GM12878 (cell line): ENCODE measurements around the gene PAIP2. TPM values are rescaled to one million over a fixed set of nuclear protein-coding genes. Genes with fewer than 3 reads are reported as not detected.

Experiments used
- ATAC-seq: fragments of 200-7000 bp; cut with Tn5 transposase; 3 replicates; pipeline ENCODE4 v1.9.1; 2020; ENCODE audit warnings: mild to moderate bottlenecking, moderate library complexity
- Bru-seq: library from RNA; stranded (reverse); fragments of 400-500 nt; gene quantifications from one replicate; lab custom pipeline; 2021; lab: Mats Ljungman, UMichigan
- BruChase-seq, 2 experiments: library from RNA; stranded (reverse); fragments of 400-500 nt; gene quantifications; one replicate each; lab custom pipeline; 2021; lab: Mats Ljungman, UMichigan
- BruUV-seq: library from RNA; stranded (reverse); fragments of 400-500 nt; replicated peaks from 2 replicates; lab custom pipeline; 2021; lab: Mats Ljungman, UMichigan
- CTCF ChIA-PET: fragments of 300-600 bp; sonication (Branson Sonifier 250); formaldehyde crosslinking; extraction: SDS; loops from one replicate; lab custom pipeline; 2021; ENCODE audit warnings: inconsistent platforms; lab: Yijun Ruan, JAX
- POLR2A ChIA-PET: fragments of 350-600 bp; formaldehyde crosslinking; extraction: SDS; loops from one replicate; lab custom pipeline; 2021; ENCODE audit warnings: inconsistent platforms; lab: Charles Lee
- RAD21 ChIA-PET: fragments of 300-600 bp; sonication (Branson Sonifier 250); formaldehyde crosslinking; loops from one replicate; lab custom pipeline; 2023; ENCODE audit warnings: antibody characterized with exemption; ENCODE audit not compliant: unreplicated experiment; lab: Charles Lee
- SMC1A ChIA-PET: fragments of 300-600 bp; sonication (Branson Sonifier 250); formaldehyde crosslinking; loops from one replicate; lab custom pipeline; 2023; ENCODE audit not compliant: unreplicated experiment, uncharacterized antibody; lab: Charles Lee
- DNase-seq: peaks from one replicate; pipeline ENCODE4 v3.0.0-alpha.2; 2011; ENCODE audit warnings: low read depth, low spot score
- FAIRE-seq: peaks from 3 replicates; lab custom pipeline; 2011; peaks lifted over from hg19 to GRCh38; lab: Jason Lieb, UNC
- H2AFZ ChIP-seq: 2 replicates; pipeline ENCODE4 v1.6.0; 2011; ENCODE audit warnings: low read depth, low read length, control low read depth; ENCODE audit not compliant: control insufficient read depth
- H3K27ac ChIP-seq: 2 replicates; pipeline ENCODE4 v1.5.1; 2011; ENCODE audit warnings: control low read depth; ENCODE audit not compliant: control insufficient read depth, insufficient read depth
- H3K27me3 ChIP-seq, 2 experiments: replicated peaks in 1 of 2; 2 replicates each; pipeline versions ENCODE4 v1.6.0 to v1.6.1; 2011; ENCODE audit warnings: low read length in 1 of 2; ENCODE audit not compliant: control insufficient read depth in 2 of 2, insufficient read depth in 2 of 2
- H3K36me3 ChIP-seq, 2 experiments: 2 replicates each; pipeline ENCODE4 v1.5.1; 2011; ENCODE audit warnings: low read length in 1 of 2; ENCODE audit not compliant: control insufficient read depth in 2 of 2, insufficient read depth in 2 of 2
- H3K4me1 ChIP-seq: 2 replicates; pipeline ENCODE4 v1.6.1; 2011; ENCODE audit warnings: mild to moderate bottlenecking, low read length, moderate library complexity, mixed read lengths; ENCODE audit not compliant: control insufficient read depth, insufficient read depth
- H3K4me2 ChIP-seq: 2 replicates; pipeline ENCODE4 v1.6.0; 2011; ENCODE audit warnings: control low read depth; ENCODE audit not compliant: control insufficient read depth, insufficient read depth
- H3K4me3 ChIP-seq: fragments of 200-600 bp; sonication (generic); 2 replicates; pipeline ENCODE4 v1.5.1; 2016
- H3K79me2 ChIP-seq: 2 replicates; pipeline ENCODE4 v1.6.0; 2011; ENCODE audit warnings: low read length; ENCODE audit not compliant: control insufficient read depth, insufficient read depth
- H3K9ac ChIP-seq: 2 replicates; pipeline ENCODE4 v1.8.0; 2011; ENCODE audit warnings: low read length, control low read depth, mixed read lengths; ENCODE audit not compliant: control insufficient read depth, insufficient read depth
- H3K9me3 ChIP-seq: replicated peaks from 3 replicates; pipeline ENCODE4 v1.5.1; 2011; ENCODE audit warnings: mild to moderate bottlenecking, low read length; ENCODE audit not compliant: control insufficient read depth, insufficient read depth
- H4K20me1 ChIP-seq: 2 replicates; pipeline ENCODE4 v1.6.0; 2011; ENCODE audit not compliant: control insufficient read depth, insufficient read depth
- FOXK2 ChIP-seq: fragments of 450-650 bp; IDR thresholded peaks from 2 replicates; pipeline ENCODE4 v1.6.1; 2017; ENCODE audit warnings: mild to moderate bottlenecking, moderate library complexity
- HDGF ChIP-seq: fragments of 450-650 bp; IDR thresholded peaks from 2 replicates; pipeline ENCODE4 v1.6.1; 2016; ENCODE audit warnings: antibody characterized with exemption
- IKZF2 ChIP-seq, 2 experiments: fragments of 450-650 bp; IDR thresholded peaks; 2 replicates each; pipeline ENCODE4 v1.6.1; 2017; ENCODE audit warnings: mild to moderate bottlenecking in 2 of 2, moderate library complexity in 2 of 2
- IRF5 ChIP-seq: fragments of 450-650 bp; IDR thresholded peaks from 2 replicates; pipeline ENCODE4 v1.6.1; 2017; ENCODE audit warnings: borderline replicate concordance
- JUND ChIP-seq: IDR thresholded peaks from 2 replicates; pipeline ENCODE4 v1.6.1; 2012; ENCODE audit warnings: low read depth, mild to moderate bottlenecking, low read length, improper control_type of control experiment, moderate library complexity
- KDM1A ChIP-seq: fragments of 200-600 bp; sonication (generic); IDR thresholded peaks from 2 replicates; pipeline ENCODE4 v1.6.1; 2016; ENCODE audit warnings: borderline replicate concordance
- LARP7 ChIP-seq: fragments of 450-650 bp; IDR thresholded peaks from 2 replicates; pipeline ENCODE4 v1.6.1; 2017; ENCODE audit warnings: mild to moderate bottlenecking
- MEF2A ChIP-seq: IDR thresholded peaks from 2 replicates; pipeline ENCODE4 v1.6.1; 2011; ENCODE audit warnings: low read depth, mild to moderate bottlenecking, low read length, moderate library complexity; ENCODE audit not compliant: insufficient read depth
- MTA2 ChIP-seq: fragments of 450-650 bp; IDR thresholded peaks from 2 replicates; pipeline ENCODE4 v1.6.1; 2016; ENCODE audit warnings: low read depth, mild to moderate bottlenecking, moderate library complexity
- NR2C1 ChIP-seq: fragments of 450-650 bp; IDR thresholded peaks from 2 replicates; pipeline ENCODE4 v1.6.1; 2017; ENCODE audit warnings: antibody characterized with exemption, mild to moderate bottlenecking, moderate library complexity
- POLR2A ChIP-seq: IDR thresholded peaks from 2 replicates; pipeline ENCODE4 v1.6.1; 2011; ENCODE audit warnings: low read depth, mild to moderate bottlenecking, low read length
- RUNX3 ChIP-seq: IDR thresholded peaks from 2 replicates; pipeline ENCODE4 v1.6.1; 2012; ENCODE audit warnings: low read length, inconsistent platforms
- SMARCA5 ChIP-seq: fragments of 450-650 bp; IDR thresholded peaks from 2 replicates; pipeline ENCODE4 v1.6.1; 2017; ENCODE audit warnings: mild to moderate bottlenecking
- SMC3 ChIP-seq: IDR thresholded peaks from 2 replicates; pipeline ENCODE4 v1.6.1; 2011; ENCODE audit warnings: low read length, improper control_type of control experiment, borderline replicate concordance
- SPI1 ChIP-seq: IDR thresholded peaks from 2 replicates; pipeline ENCODE4 v1.6.1; 2011; ENCODE audit warnings: low read depth, mild to moderate bottlenecking, low read length, moderate library complexity, borderline replicate concordance; ENCODE audit not compliant: insufficient read depth
- SREBF1 ChIP-seq: IDR thresholded peaks from 2 replicates; pipeline ENCODE4 v1.6.1; 2012; ENCODE audit warnings: mild to moderate bottlenecking, low read length
- SRF ChIP-seq, 2 experiments: IDR thresholded peaks; 2 replicates each; pipeline ENCODE4 v1.6.1; 2011; ENCODE audit warnings: low read depth in 2 of 2, low read length in 2 of 2, mild to moderate bottlenecking in 1 of 2, moderate library complexity in 1 of 2
- TAF1 ChIP-seq: IDR thresholded peaks from 2 replicates; pipeline ENCODE4 v1.6.1; 2011; ENCODE audit warnings: mild to moderate bottlenecking, low read depth, low read length, borderline replicate concordance
- YY1 ChIP-seq: IDR thresholded peaks from 2 replicates; pipeline ENCODE4 v1.6.1; 2011; ENCODE audit warnings: low read depth, mild to moderate bottlenecking, low read length
- ZNF24 ChIP-seq: fragments of 450-650 bp; IDR thresholded peaks from 2 replicates; pipeline ENCODE4 v1.6.1; 2017; ENCODE audit warnings: antibody characterized with exemption, mild to moderate bottlenecking
- WGBS: methylation state at CpG from one replicate; pipeline ENCODE4 v1.1.6; 2016; ENCODE audit warnings: low lambda C conversion rate; ENCODE audit not compliant: insufficient replicate concordance, insufficient coverage; ENCODE audit errors: missing lambda C conversion rate; 5-methylcytosine and 5-hydroxymethylcytosine counted together
- in situ Hi-C: fragments of 300-500 bp; cut with MboI; formaldehyde crosslinking; loops from 9 replicates; pipeline ENCODE4 v1.14.3; 2018; ENCODE audit warnings: mixed read lengths
- intact Hi-C: fragments of 100-400 bp; cut with micrococcal nuclease; formaldehyde crosslinking; loops from one replicate; pipeline ENCODE4 v1.14.2; 2022; ENCODE audit not compliant: unreplicated experiment
- long read RNA-seq, 2 experiments: library from polyadenylated mRNA; unstranded; transcript quantifications; one replicate each; pipeline ENCODE4 v2.0.0, GENCODE V29; 2019 to 2020
- polyA minus RNA-seq, 3 experiments: library from RNA; depleted of rRNA, polyadenylated mRNA; stranded (reverse); fragments of >200 nt; gene quantifications; 2 replicates each; pipeline ENCODE4 v1.2.3, GENCODE V29; 2011
- polyA plus RNA-seq, 11 experiments: library from polyadenylated mRNA; depleted of rRNA in 4 of 11; unstranded in 6 of 11; stranded (reverse) in 5 of 11; fragments of >200 nt; fragmentation: Nextera tagmentation in 4 of 11; fragmentation: Illumina TruSeq in 1 of 11; extraction: Ambion mirVana in 4 of 11; extraction: Trizol in 1 of 11; gene quantifications; 1 replicate in 1 of 11; 2 replicates in 10 of 11; pipeline versions ENCODE4 v1.2.1 to v1.2.3, GENCODE V29; 2011 to 2016; ENCODE audit warnings: inconsistent platforms in 2 of 11, missing spikeins in 2 of 11, low read depth in 1 of 11
- total RNA-seq, 4 experiments: library from RNA; depleted of rRNA in 3 of 4; stranded (reverse); fragments of >200 nt in 3 of 4; fragmentation: Illumina TruSeq in 1 of 4; extraction: Trizol in 1 of 4; gene quantifications; 2 replicates each; pipeline versions ENCODE4 v1.2.1 to v1.2.3, GENCODE V29; 2013 to 2021

PAIP2 gene
- 42.6 and 50.2 TPM in 2 replicates for total RNA-seq (2013; cell fraction: nucleolus; rRNA removed)
- 49.9 and 55.2 TPM in 2 replicates for total RNA-seq (2014; rRNA removed)
- total RNA-seq (2014; rRNA removed; fragmentation: Illumina TruSeq; extraction: Trizol): 57.6 and 58.4 TPM in 2 replicates
- 60.5 and 71.1 TPM in 2 replicates for total RNA-seq (2021)
- polyA plus RNA-seq (2011; ENCODE audit: low read depth): 70.0 TPM
- 143 and 198 TPM in 2 replicates for polyA plus RNA-seq (2011; rRNA removed)
- 55.0 and 60.8 TPM in 2 replicates for polyA plus RNA-seq (2011; cell fraction: cytosol; rRNA removed)
- 32.5 and 35.7 TPM in 2 replicates for polyA plus RNA-seq (2011; cell fraction: nucleus; rRNA removed)
- 95.1 and 144 TPM in 2 replicates for polyA plus RNA-seq (2012)
- polyA plus RNA-seq (2014; fragmentation: Illumina TruSeq; extraction: Trizol): 105 and 125 TPM in 2 replicates
- 100 to 1,000 TPM; 100 to 113 TPM for polyA plus RNA-seq (2014; fragmentation: Nextera tagmentation; extraction: Ambion mirVana)
- polyA plus RNA-seq (2014; rRNA removed): 51.8 and 67.3 TPM in 2 replicates
- polyA plus RNA-seq (2016; fragmentation: Nextera tagmentation; extraction: Ambion mirVana): 100 to 1,000 TPM; 153 to 154 TPM
- polyA minus RNA-seq (2011; rRNA and poly(A)+ RNA removed): 35.6 and 57.1 TPM in 2 replicates
- polyA minus RNA-seq (2011; cell fraction: cytosol; rRNA and poly(A)+ RNA removed): 26.6 and 28.4 TPM in 2 replicates
- polyA minus RNA-seq (2011; cell fraction: nucleus; rRNA and poly(A)+ RNA removed): 12.2 and 16.5 TPM in 2 replicates
- percentile 90 among the genes with signal in this experiment for Bru-seq, nascent RNA
- BruChase-seq, experiment 1, labeled RNA remaining after a 6-hour chase: percentile 92 among the genes with signal in this experiment
- BruChase-seq, experiment 2, labeled RNA remaining after a 2-hour chase: percentile 90 among the genes with signal in this experiment
- long read RNA-seq, experiment 1, transcript PAIP2-201 (4 exons, 1,459 nt): major isoform, 121 of 128 reads
- long read RNA-seq, experiment 1, partial matches to known transcripts: 3 of 128 reads
- long read RNA-seq, experiment 1, other reads (novel, unspliced or antisense): 2 of 128 reads
- long read RNA-seq, experiment 2, transcript PAIP2-201 (4 exons, 1,459 nt): major isoform, 359 of 386 reads
- long read RNA-seq, experiment 2, transcript PAIP2-206 (3 exons, 815 nt): minor isoform, 9 of 386 reads
- long read RNA-seq, experiment 2, partial matches to known transcripts: 8 of 386 reads
- long read RNA-seq, experiment 2, other reads (novel, unspliced or antisense): 10 of 386 reads

DNA sequence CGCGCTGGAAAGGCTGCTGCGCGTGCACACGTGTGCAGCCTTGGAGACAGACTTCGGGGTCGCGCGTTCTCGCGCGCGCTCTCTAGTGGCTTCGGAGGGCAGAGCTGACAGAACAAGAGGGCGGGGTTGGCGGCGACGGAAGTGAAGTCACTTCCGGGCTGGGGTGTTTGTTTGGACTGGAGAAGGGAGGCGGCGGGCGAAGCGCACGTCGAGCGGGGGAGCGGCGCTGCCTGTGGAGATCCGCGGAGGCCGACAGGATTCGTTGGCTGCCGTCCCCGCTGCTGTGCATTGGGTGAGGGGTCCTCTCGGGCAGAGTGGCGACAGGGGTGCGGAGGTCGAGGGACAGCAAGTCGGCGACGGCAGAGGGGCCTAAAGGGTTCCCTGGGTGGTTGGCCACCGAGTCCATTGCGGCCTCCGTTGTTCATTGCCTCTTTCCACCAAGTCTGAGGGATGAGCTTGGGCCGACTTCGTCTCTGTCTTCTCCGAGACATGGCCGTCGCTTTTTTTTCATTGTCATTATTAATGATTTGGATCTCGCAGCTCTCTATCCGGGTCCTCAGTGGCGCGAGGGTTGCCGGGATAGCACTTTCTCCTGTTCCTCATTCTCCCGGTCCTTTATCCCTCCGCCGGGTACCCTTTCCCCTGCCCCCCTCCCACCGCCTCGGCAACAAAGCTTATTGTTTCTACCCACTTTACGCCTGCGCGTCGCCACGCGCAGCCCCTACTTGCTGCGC lies at the start of gene PAIP2:
Gene PAIP2 (plus strand): TSS at position 166 of the 734 bp plus-strand sequence. CDS start 21,931 bp downstream, outside the sequence.
- Histone ChIP-seq H3K4me3 (peak within 1 kb of the TSS; percentile 93), H3K36me3 (peaks cover 0 to 1% of the 10 kb centered on the region in 2 experiments; a peak in 1 of 4 replicates), H3K4me2 (peak within 1 kb of the TSS; percentile 86), H3K9me3 (no peaks in the 10 kb centered on the region), H2AFZ (peak within 1 kb of the TSS; percentile 93), H3K27me3 (no peaks in the 10 kb centered on the region), H3K79me2 (peaks cover 46% of the 10 kb centered on the region), H3K27ac (peak within 1 kb of the TSS; percentile 92), H3K4me1 (peaks cover 11% of the 10 kb centered on the region), H3K9ac (peak within 1 kb of the TSS; percentile 94), H4K20me1 (no peaks in the 10 kb centered on the region)
- peak; percentile 90 for DNase-seq
- CTCF ChIA-PET: interaction anchor here (0.6 to 3.1 kb wide), 28 partner anchors 9 to 172 kb away, joined by 3 to 24 read pairs (median 4); partner anchors contain the start of gene MZB1
- peak; percentile 89 for ATAC-seq
- POLR2A ChIA-PET: interaction anchor here (0.6 to 3.2 kb wide), 17 partner anchors 9 to 800 kb away, joined by 3 to 51 read pairs (median 5); partner anchors contain the start of genes MATR3, MZB1 and SPATA24
- intact Hi-C loops (loop anchor here (2.0 kb wide), 1 partner anchor 51 kb away; no protein-coding TSS in a partner anchor), in situ Hi-C loops (no loop called here)
- SMC1A ChIA-PET: interaction anchor here (0.7 to 1.8 kb wide), 12 partner anchors 33 to 91 kb away, joined by 3 to 14 read pairs (median 5); partner anchors contain the start of gene SPATA24
- FAIRE-seq: peak; percentile 44
- 1% methylated on average over 59 of the region's 66 CpGs for WGBS
- RAD21 ChIA-PET: interaction anchor here (0.6 to 3.8 kb wide), 17 partner anchors 9 to 799 kb away, joined by 3 to 42 read pairs (median 4); partner anchors contain the start of genes ETF1, MZB1 and SPATA24
- BruUV-seq: no TSS peak
- peak; percentile 46; the same call in 1 of the 2 replicates for TF ChIP-seq SPI1
- TF ChIP-seq IKZF2 (IDR thresholded peaks at IDR 0.05): no peak
- no peak for TF ChIP-seq NR2C1
- TF ChIP-seq LARP7: peak; percentile 89
- peak; percentile 97 for TF ChIP-seq HDGF
- TF ChIP-seq YY1: peak; percentile 61
- no peak for TF ChIP-seq SREBF1
- TF ChIP-seq RUNX3: peak; percentile 4; the same call in 1 of the 2 replicates
- TF ChIP-seq MEF2A: peak; percentile 12; the same call in 1 of the 2 replicates
- TF ChIP-seq SRF (IDR thresholded peaks at IDR 0.05; ENCODE audit: low read depth in 2 of 2, low read length in 2 of 2): no peak
- peak; percentile 63 for TF ChIP-seq SMARCA5
- TF ChIP-seq MTA2: no peak
- TF ChIP-seq KDM1A: no peak
- 0 out of 2 replicates have a peak, but pooled peaks have one; percentile 52 for TF ChIP-seq TAF1
- TF ChIP-seq JUND: no peak
- no peak for TF ChIP-seq IRF5
- TF ChIP-seq ZNF24: no peak
- TF ChIP-seq SMC3: peak; percentile 60
- TF ChIP-seq POLR2A: peak; percentile 97
- TF ChIP-seq FOXK2: no peak
